ENCODE measurements around the gene KDM2B. TPM values are rescaled to one million over a fixed set of nuclear protein-coding genes. Genes with fewer than 3 reads are reported as not detected.

KDM2B gene
- total RNA-seq, 1 experiment from 2014 or later, result 49.3 TPM

DNA sequence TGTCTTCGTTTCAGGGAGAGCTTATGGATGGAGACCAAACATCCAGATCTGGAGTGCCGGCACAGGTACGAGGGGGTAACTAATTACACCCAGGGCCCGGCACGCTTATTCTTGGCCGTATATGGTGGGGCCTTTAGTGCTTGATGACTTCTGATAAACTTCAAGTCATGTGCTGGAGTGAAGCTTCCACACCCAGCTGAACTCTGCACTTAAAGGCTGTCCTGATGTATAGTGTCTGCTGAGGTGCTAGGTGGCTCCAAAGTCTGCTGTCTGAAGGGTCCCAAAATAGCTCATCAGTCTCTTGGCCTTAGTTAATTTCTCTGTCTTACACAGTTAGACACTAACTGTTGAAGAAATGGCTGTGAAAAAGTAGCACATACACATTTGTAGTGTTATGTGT, 163.0 kb downstream of the KDM2B start:
- Histone ChIP-seq H3K9me3 (ENCODE audit: low read depth, low read length, poor library complexity, severe bottlenecking) (no peaks in the 10 kb centered on the region), H3K4me1 (ENCODE audit: insufficient read depth, low read length, poor library complexity, severe bottlenecking) (no peaks in the 10 kb centered on the region), H3K27me3 (replicated peaks; ENCODE audit: insufficient read depth, low read depth, low read length, poor library complexity) (no peaks in the 10 kb centered on the region), H3K4me3 (ENCODE audit: low read depth, low read length, poor library complexity, severe bottlenecking) (no peak overlapping the region), H3K36me3 (ENCODE audit: insufficient read depth, low read length, poor library complexity, severe bottlenecking) (peaks cover 55% of the 10 kb centered on the region), H3K27ac (ENCODE audit: low read depth, low read length, poor library complexity, severe bottlenecking) (no peak overlapping the region)
- BruUV-seq (replicated peaks), result no TSS peak
- DNase-seq (ENCODE audit: low spot score), result no peak
- TF ChIP-seq EZH2 (IDR thresholded peaks at IDR 0.05; ENCODE audit: borderline replicate concordance, low read depth, low read length, poor library complexity, severe bottlenecking) (no peak), CTCF (conservative IDR thresholded peaks at IDR 0.05; ENCODE audit: low read depth, low read length) (no peak)
- ChIA-PET POLR2A (ENCODE audit: low non-redundant PET) (no interaction called here), CTCF (no interaction called here)
- intact Hi-C loops (cut with micrococcal nuclease; ENCODE audit: unreplicated experiment), result no loop called here

DNA sequence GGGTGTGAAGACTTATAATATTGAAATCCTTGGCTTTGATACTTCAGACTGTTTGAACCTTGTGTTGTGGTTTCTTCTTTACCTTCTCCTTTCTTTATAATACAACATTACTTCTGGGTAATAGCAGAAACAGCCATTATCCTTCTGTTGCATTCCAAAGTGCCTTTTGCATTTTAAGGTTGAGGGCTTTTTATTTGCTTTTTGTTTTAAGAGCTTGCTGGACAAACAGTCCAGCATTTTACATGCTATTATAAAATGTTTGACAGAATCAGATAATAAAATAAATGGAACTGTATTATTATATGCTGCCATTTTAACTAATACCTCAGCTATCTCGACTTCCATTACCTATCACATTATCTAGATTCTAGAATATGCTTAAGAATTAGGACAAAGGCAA, 166.9 kb downstream of the KDM2B start:
- ChIA-PET POLR2A (ENCODE audit: low non-redundant PET) (interaction anchor here (0.6 kb wide), 1 partner anchor 285 kb away, joined by 6 read pairs; no protein-coding TSS in a partner anchor), CTCF (no interaction called here)
- intact Hi-C loops (cut with micrococcal nuclease; ENCODE audit: unreplicated experiment), result no loop called here
- no peaks in the 10 kb centered on the region for H3K9me3 ChIP-seq (ENCODE audit: low read depth, low read length, poor library complexity, severe bottlenecking)
- no peaks in the 10 kb centered on the region for H3K27me3 ChIP-seq (replicated peaks; ENCODE audit: insufficient read depth, low read depth, low read length, poor library complexity)
- H3K36me3 ChIP-seq (ENCODE audit: insufficient read depth, low read length, poor library complexity, severe bottlenecking), result peaks cover 27% of the 10 kb centered on the region
- TF ChIP-seq CTCF (conservative IDR thresholded peaks at IDR 0.05; ENCODE audit: low read depth, low read length) (no peak), EZH2 (IDR thresholded peaks at IDR 0.05; ENCODE audit: borderline replicate concordance, low read depth, low read length, poor library complexity, severe bottlenecking) (no peak)
- DNase-seq (ENCODE audit: low spot score), result no peak
- BruUV-seq (replicated peaks), result no TSS peak
- no peak overlapping the region for H3K27ac ChIP-seq (ENCODE audit: low read depth, low read length, poor library complexity, severe bottlenecking)
- no peaks in the 10 kb centered on the region for H3K4me1 ChIP-seq (ENCODE audit: insufficient read depth, low read length, poor library complexity, severe bottlenecking)
- H3K4me3 ChIP-seq (ENCODE audit: low read depth, low read length, poor library complexity, severe bottlenecking), result no peak overlapping the region

GRCh38 chr12:121405211-121405610, 175.6 kb downstream of the KDM2B start:
- TF ChIP-seq EZH2 (IDR thresholded peaks at IDR 0.05; ENCODE audit: borderline replicate concordance, low read depth, low read length, poor library complexity, severe bottlenecking) (no peak), CTCF (conservative IDR thresholded peaks at IDR 0.05; ENCODE audit: low read depth, low read length) (no peak)
- Histone ChIP-seq H3K36me3 (ENCODE audit: insufficient read depth, low read length, poor library complexity, severe bottlenecking) (peaks cover 28% of the 10 kb centered on the region), H3K27me3 (replicated peaks; ENCODE audit: insufficient read depth, low read depth, low read length, poor library complexity) (no peaks in the 10 kb centered on the region), H3K9me3 (ENCODE audit: low read depth, low read length, poor library complexity, severe bottlenecking) (no peaks in the 10 kb centered on the region), H3K4me3 (ENCODE audit: low read depth, low read length, poor library complexity, severe bottlenecking) (no peak overlapping the region), H3K4me1 (ENCODE audit: insufficient read depth, low read length, poor library complexity, severe bottlenecking) (peaks cover 14% of the 10 kb centered on the region), H3K27ac (ENCODE audit: low read depth, low read length, poor library complexity, severe bottlenecking) (no peak overlapping the region)
- DNase-seq (ENCODE audit: low spot score), result no peak
- intact Hi-C loops (cut with micrococcal nuclease; ENCODE audit: unreplicated experiment), result no loop called here
- ChIA-PET POLR2A (ENCODE audit: low non-redundant PET) (interaction anchor here (0.6 kb wide), 1 partner anchor 16 kb away, joined by 3 read pairs; no protein-coding TSS in a partner anchor), CTCF (no interaction called here)
- BruUV-seq (replicated peaks), result no TSS peak
